Vagina (tissue), 2 donors: ENCODE results near the gene CTAGE1. TPM values are rescaled to one million over a fixed set of nuclear protein-coding genes. Genes with fewer than 3 reads are reported as not detected.
A peak's percentile ranks its signal among the peaks of the same experiment; 100 is the strongest.

Experiments used
- DNase-seq, 2 donors: peaks; one replicate each; pipeline ENCODE4 v3.0.0-alpha.2; 2017; ENCODE audit errors: extremely low spot score in 2 of 2
- H3K27ac ChIP-seq: fragments of 200-600 bp; sonication (generic); one replicate; pipeline ENCODE4 v1.5.1; 2019
- H3K27me3 ChIP-seq: fragments of 200-600 bp; sonication (generic); one replicate; pipeline ENCODE4 v1.5.1; 2019
- H3K36me3 ChIP-seq, 2 donors: fragments of 200-600 bp; sonication (generic); one replicate each; pipeline ENCODE4 v1.5.1; 2017 to 2019
- H3K4me1 ChIP-seq: fragments of 200-600 bp; sonication (generic); one replicate; pipeline ENCODE4 v1.5.1; 2019
- H3K4me3 ChIP-seq, 2 donors: fragments of 200-600 bp; sonication (generic); 1 replicate in 1 of 2; 2 replicates in 1 of 2; pipeline ENCODE4 v1.5.1; 2016 to 2019
- H3K9me3 ChIP-seq: fragments of 200-600 bp; sonication (generic); one replicate; pipeline ENCODE4 v1.5.1; 2019
- CTCF ChIP-seq, 3 experiments: fragments of 450-650 bp in 2 of 3; fragments of 200-600 bp in 1 of 3; sonication (generic) in 1 of 3; IDR thresholded peaks; one replicate each; pipeline ENCODE4 v1.5.1; 2017 to 2019; ENCODE audit warnings: antibody characterized with exemption in 3 of 3, mild to moderate bottlenecking in 2 of 3, moderate library complexity in 2 of 3
- POLR2A ChIP-seq, 2 donors: fragments of 450-650 bp; IDR thresholded peaks; one replicate each; pipeline ENCODE4 v1.6.1; 2017; ENCODE audit warnings: antibody characterized with exemption in 2 of 2, mild to moderate bottlenecking in 2 of 2, moderate library complexity in 2 of 2
- POLR2AphosphoS5 ChIP-seq, 2 donors: sonication (generic); formaldehyde crosslinking; IDR thresholded peaks; one replicate each; pipeline ENCODE4 v1.9.0; 2017; ENCODE audit warnings: antibody characterized with exemption in 2 of 2, mild to moderate bottlenecking in 2 of 2, low read depth in 1 of 2; ENCODE audit not compliant: insufficient read depth in 1 of 2
- intact Hi-C: fragments of 100-400 bp; cut with DNase I; formaldehyde crosslinking; loops from one replicate; pipeline ENCODE4 v1.15.1; 2023
- total RNA-seq: library from RNA; depleted of rRNA; stranded (reverse); fragments of >200 nt; gene quantifications from one replicate; pipeline ENCODE4 v1.2.3, GENCODE V29; 2016

The CTAGE1 gene
- total RNA-seq, 1 donor from 2014 or later = not detected

GRCh38 chr18:22368021-22368420 is 49.7 kb downstream of the CTAGE1 start:
- H3K36me3 ChIP-seq = no peaks in the 10 kb centered on the region
- DNase-seq = no peak
- TF ChIP-seq POLR2AphosphoS5 (IDR thresholded peaks at IDR 0.05; ENCODE audit: insufficient read depth in 1 of 2, low read depth in 1 of 2) = no peak
- TF ChIP-seq CTCF (IDR thresholded peaks at IDR 0.05) = no peak
- TF ChIP-seq POLR2A (IDR thresholded peaks at IDR 0.05) = no peak
- H3K4me1 ChIP-seq = no peaks in the 10 kb centered on the region
- H3K27me3 ChIP-seq = no peaks in the 10 kb centered on the region
- H3K9me3 ChIP-seq = no peaks in the 10 kb centered on the region
- intact Hi-C loops = no loop called here
- no peak overlapping the region for H3K27ac ChIP-seq
- no peak overlapping the region for H3K4me3 ChIP-seq

GRCh38 chr18:22367303-22367702 is 50.4 kb downstream of the CTAGE1 start:
- H3K36me3 ChIP-seq = no peaks in the 10 kb centered on the region
- intact Hi-C loops = no loop called here

GRCh38 chr18:22363867-22364463 is 53.8 kb downstream of the CTAGE1 start:
- H3K27me3 ChIP-seq = no peaks in the 10 kb centered on the region
- no peak overlapping the region for H3K27ac ChIP-seq
- DNase-seq = no peak
- no peak overlapping the region for H3K4me3 ChIP-seq
- no peaks in the 10 kb centered on the region for H3K9me3 ChIP-seq
- intact Hi-C loops = no loop called here
- TF ChIP-seq CTCF (IDR thresholded peaks at IDR 0.05) (peak in 1 of 3 experiments; percentile 11), POLR2AphosphoS5 (IDR thresholded peaks at IDR 0.05; ENCODE audit: insufficient read depth in 1 of 2, low read depth in 1 of 2) (no peak), POLR2A (IDR thresholded peaks at IDR 0.05) (no peak)
- no peaks in the 10 kb centered on the region for H3K4me1 ChIP-seq
- no peaks in the 10 kb centered on the region for H3K36me3 ChIP-seq

More at GRCh38 chr18:22367303-22367702, 50.4 kb downstream of the CTAGE1 start:
- H3K27me3 ChIP-seq = no peaks in the 10 kb centered on the region
- no peak for DNase-seq
- no peaks in the 10 kb centered on the region for H3K4me1 ChIP-seq
- H3K4me3 ChIP-seq = no peak overlapping the region
- no peaks in the 10 kb centered on the region for H3K9me3 ChIP-seq
- TF ChIP-seq CTCF (IDR thresholded peaks at IDR 0.05) = no peak
- TF ChIP-seq POLR2A (IDR thresholded peaks at IDR 0.05) = no peak
- H3K27ac ChIP-seq = no peak overlapping the region

Other genes with a start within 250 kb of the CTAGE1 start
- gene GATA6, start 248.3 kb downstream of the CTAGE1 start, total RNA-seq = 9.8 TPM